Measurements from ENCODE around the gene TTLL11. TPM values are rescaled to one million over a fixed set of nuclear protein-coding genes. Genes with fewer than 3 reads are reported as not detected.

The TTLL11 gene
- total RNA-seq, 4 donors from 2014 or later = 7.2 to 12.1 (median 9.9) TPM

- WGBS = 83% methylated on average over 7 of the region's 7 CpGs
- no peaks in the 10 kb centered on the region for H3K27me3 ChIP-seq
- TF ChIP-seq EP300 (IDR thresholded peaks at IDR 0.05) = no peak
- TF ChIP-seq CTCF (IDR thresholded peaks at IDR 0.05) = no peak
- no peak for TF ChIP-seq POLR2A (IDR thresholded peaks at IDR 0.05)
- no peak for TF ChIP-seq POLR2AphosphoS5 (IDR thresholded peaks at IDR 0.05)
- no peaks in the 10 kb centered on the region for H3K9me3 ChIP-seq
- peaks cover 13% of the 10 kb centered on the region for H3K4me1 ChIP-seq
- H3K4me3 ChIP-seq = no peak overlapping the region
- no peak for DNase-seq (ENCODE audit: low spot score in 2 of 2)
- H3K36me3 ChIP-seq = no peaks in the 10 kb centered on the region
- no peak overlapping the region for H3K27ac ChIP-seq
Observed at GRCh38 chr9:122135529-122135859, 42.4 kb upstream of the TTLL11 start.

- no peaks in the 10 kb centered on the region for H3K36me3 ChIP-seq
- no peak overlapping the region for H3K27ac ChIP-seq
- no peaks in the 10 kb centered on the region for H3K27me3 ChIP-seq
- DNase-seq (ENCODE audit: low spot score in 2 of 2) = no peak
- TF ChIP-seq EP300 (IDR thresholded peaks at IDR 0.05) (no peak), CTCF (IDR thresholded peaks at IDR 0.05) (no peak), POLR2AphosphoS5 (IDR thresholded peaks at IDR 0.05) (no peak), POLR2A (IDR thresholded peaks at IDR 0.05) (no peak)
- H3K4me3 ChIP-seq = no peak overlapping the region
- 68% methylated on average over 11 of the region's 12 CpGs for WGBS
- peaks cover 13% of the 10 kb centered on the region for H3K4me1 ChIP-seq
- no peaks in the 10 kb centered on the region for H3K9me3 ChIP-seq
Observed at GRCh38 chr9:122134822-122135528, 41.9 kb upstream of the TTLL11 start.

GRCh38 chr9:122133984-122134535 lies 41.0 kb upstream of the TTLL11 start:
- Histone ChIP-seq H3K27me3 (no peaks in the 10 kb centered on the region), H3K27ac (no peak overlapping the region), H3K9me3 (no peaks in the 10 kb centered on the region), H3K4me1 (peaks cover 10% of the 10 kb centered on the region), H3K4me3 (no peak overlapping the region), H3K36me3 (no peaks in the 10 kb centered on the region)
- 72% methylated on average over 17 of the region's 17 CpGs for WGBS
- TF ChIP-seq POLR2AphosphoS5 (IDR thresholded peaks at IDR 0.05) (no peak), POLR2A (IDR thresholded peaks at IDR 0.05) (no peak), CTCF (IDR thresholded peaks at IDR 0.05) (no peak), EP300 (IDR thresholded peaks at IDR 0.05) (no peak)
- no peak for DNase-seq (ENCODE audit: low spot score in 2 of 2)

- Histone ChIP-seq H3K27ac (no peak overlapping the region), H3K27me3 (no peaks in the 10 kb centered on the region), H3K4me3 (no peak overlapping the region), H3K4me1 (peaks cover 5% of the 10 kb centered on the region), H3K36me3 (no peaks in the 10 kb centered on the region), H3K9me3 (no peaks in the 10 kb centered on the region)
- WGBS = 68% methylated on average over 11 of the region's 12 CpGs
- TF ChIP-seq POLR2A (IDR thresholded peaks at IDR 0.05) (no peak), POLR2AphosphoS5 (IDR thresholded peaks at IDR 0.05) (no peak)
- peak in 1 of 2 donors; percentile 58 for DNase-seq (ENCODE audit: low spot score in 2 of 2)
Observed at GRCh38 chr9:122133263-122133983, 40.3 kb upstream of the TTLL11 start.

- Histone ChIP-seq H3K36me3 (no peaks in the 10 kb centered on the region), H3K4me3 (no peak overlapping the region), H3K27ac (no peak overlapping the region), H3K27me3 (peaks cover 4% of the 10 kb centered on the region), H3K4me1 (peaks cover 5% of the 10 kb centered on the region), H3K9me3 (no peaks in the 10 kb centered on the region)
- TF ChIP-seq POLR2A (IDR thresholded peaks at IDR 0.05) (no peak), EP300 (IDR thresholded peaks at IDR 0.05) (no peak), POLR2AphosphoS5 (IDR thresholded peaks at IDR 0.05) (no peak), CTCF (IDR thresholded peaks at IDR 0.05) (no peak)
- 94% methylated on average over 3 of the region's 4 CpGs for WGBS
- DNase-seq (ENCODE audit: low spot score in 2 of 2) = no peak
Observed at GRCh38 chr9:122132539-122132938, 39.4 kb upstream of the TTLL11 start.

Measured in suprapubic skin (tissue), 4 donors.